Uterine smooth muscle cell (primary cell): ENCODE results near the gene ISCU. TPM values are rescaled to one million over a fixed set of nuclear protein-coding genes. Genes with fewer than 3 reads are reported as not detected.

Experiments used
- total RNA-seq: library from RNA; depleted of rRNA; stranded (reverse); fragments of >200 nt; gene quantifications from 2 replicates; pipeline ENCODE4 v1.2.3, GENCODE V29; 2014

The ISCU gene
- 99.9 and 154 TPM in 2 replicates for total RNA-seq

DNA sequence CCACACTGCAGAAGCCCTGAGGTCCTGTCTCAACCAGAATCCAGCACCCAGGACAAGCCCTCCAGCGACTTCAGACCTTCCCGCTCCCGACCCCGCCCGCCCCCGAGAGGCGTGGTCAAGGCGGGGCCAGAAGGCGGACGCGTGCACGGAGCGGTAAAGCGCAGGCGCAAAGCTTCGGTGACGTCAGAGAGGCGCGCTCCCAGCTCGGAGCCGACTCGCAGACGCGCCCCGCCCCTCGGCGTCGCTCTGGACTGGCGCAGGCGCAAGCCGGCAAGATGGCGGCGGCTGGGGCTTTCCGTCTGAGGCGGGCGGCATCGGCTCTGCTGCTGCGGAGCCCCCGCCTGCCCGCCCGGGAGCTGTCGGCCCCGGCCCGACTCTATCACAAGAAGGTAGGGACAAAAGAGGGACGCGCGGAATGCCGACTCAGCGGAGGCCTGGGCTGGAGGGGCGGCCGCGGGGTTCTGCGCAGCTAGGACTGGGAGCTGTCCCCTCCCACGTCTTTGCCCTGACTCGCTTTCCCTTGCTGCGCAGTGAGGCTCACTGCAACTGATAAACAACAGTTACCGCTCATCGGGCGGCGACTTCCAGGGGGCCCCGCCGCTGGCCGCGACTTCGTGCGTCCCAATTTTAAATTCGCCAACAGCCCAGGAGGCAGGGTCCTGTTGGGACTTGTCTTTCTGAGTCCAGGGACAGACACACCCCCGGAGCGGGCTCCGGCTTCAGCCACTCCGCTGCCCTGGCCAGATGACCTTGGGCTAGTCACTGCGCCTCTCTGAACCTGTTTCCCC, at the start of gene ISCU:
ISCU (plus strand) TSS at position 249 of the 788 bp plus-strand sequence; CDS start at position 276, 27 bp downstream.

DNA sequence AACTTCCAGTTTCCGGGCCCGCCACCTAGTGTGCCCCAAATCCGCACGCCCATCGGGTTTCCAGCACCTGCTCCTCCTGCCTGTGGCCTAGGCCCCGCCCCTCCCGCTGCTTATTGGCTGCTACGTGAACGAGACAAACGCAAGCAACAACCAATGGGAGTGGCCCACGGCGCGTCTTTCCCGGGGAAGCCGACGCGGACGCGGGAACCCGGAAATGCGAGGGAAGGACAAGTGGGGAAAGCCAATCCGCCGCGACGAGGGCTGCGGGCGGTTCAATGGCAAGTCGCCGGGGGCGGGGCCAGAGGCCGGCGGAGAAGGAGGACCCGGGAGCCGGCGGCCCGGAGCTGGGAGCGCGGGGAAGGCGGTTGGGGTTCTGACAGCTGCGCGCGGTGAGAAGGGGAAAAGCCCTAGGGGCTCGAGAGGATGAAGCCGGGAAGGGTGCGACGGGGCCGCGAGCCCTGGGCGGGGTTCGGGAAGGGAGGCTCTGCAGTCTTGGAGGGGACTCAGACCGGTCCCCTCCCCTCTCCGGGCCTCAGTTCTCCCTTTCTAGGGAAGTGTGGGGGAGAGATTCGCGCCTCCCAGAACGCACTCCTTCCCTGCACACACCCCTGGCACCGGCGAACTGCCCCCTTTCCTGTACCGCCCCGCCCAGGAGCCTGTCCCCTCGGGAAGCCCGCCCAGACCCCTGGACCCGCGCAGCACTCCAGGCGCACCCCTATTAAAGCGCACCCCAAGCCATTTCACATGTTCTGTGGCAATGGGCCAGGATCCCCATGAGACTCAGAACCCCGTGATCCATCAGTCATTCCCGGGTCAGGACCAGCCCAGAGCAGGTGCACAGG, 47.2 kb upstream of the ISCU start, which contains the start of gene FICD:
FICD (plus strand) TSS at position 305 of the 842 bp plus-strand sequence. CDS start 1,696 bp downstream, outside the sequence.

DNA sequence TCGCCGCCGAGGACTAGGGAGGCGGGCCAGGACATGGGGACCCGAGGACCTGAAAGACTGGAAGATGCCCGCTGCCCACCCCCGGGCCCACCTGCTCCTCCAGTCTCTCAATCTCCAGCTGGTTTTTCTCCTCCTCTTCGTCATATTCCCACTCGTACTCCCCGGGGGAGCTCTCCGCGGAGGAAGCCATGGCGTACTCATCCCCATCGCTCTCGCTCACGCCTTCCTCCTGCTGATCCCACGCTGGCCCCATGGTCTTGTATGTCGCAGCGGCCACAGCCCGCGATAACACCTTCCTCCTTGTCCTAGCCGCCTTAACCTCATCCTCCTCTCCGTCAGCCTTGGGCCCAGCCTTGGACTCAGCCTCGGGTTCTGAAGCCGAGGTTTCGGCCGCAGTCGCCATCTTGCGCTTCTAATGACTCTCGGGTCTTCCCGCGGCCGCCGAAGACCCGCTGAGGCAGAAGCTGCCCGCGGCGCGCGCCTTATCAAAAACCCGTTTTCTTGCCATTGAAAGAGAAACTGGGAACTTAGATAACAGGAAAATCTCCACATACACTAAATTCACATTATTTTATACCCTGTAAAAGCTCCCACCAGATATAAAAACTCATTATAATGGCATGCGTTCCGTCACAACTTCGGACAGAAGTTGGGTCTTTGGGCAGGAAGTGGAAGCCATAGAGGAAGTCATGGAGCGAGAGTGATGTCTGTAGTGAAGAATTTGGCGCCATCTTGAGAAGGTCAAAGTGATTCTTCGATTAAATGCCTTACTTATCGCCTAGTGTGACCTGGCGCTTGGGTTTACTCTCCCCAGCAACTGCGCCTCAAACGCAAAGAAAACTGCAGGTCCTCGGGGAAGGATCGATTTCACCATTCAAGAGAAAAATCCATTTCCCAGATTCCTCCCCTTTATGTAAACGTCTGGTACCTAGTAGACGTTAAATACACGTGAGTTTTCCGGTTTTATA, 1.4 kb upstream of the ISCU start, which contains the start of gene SART3:
SART3 (minus strand) TSS at position 422 of the 968 bp plus-strand sequence; CDS start at position 403, 19 bp downstream.

DNA sequence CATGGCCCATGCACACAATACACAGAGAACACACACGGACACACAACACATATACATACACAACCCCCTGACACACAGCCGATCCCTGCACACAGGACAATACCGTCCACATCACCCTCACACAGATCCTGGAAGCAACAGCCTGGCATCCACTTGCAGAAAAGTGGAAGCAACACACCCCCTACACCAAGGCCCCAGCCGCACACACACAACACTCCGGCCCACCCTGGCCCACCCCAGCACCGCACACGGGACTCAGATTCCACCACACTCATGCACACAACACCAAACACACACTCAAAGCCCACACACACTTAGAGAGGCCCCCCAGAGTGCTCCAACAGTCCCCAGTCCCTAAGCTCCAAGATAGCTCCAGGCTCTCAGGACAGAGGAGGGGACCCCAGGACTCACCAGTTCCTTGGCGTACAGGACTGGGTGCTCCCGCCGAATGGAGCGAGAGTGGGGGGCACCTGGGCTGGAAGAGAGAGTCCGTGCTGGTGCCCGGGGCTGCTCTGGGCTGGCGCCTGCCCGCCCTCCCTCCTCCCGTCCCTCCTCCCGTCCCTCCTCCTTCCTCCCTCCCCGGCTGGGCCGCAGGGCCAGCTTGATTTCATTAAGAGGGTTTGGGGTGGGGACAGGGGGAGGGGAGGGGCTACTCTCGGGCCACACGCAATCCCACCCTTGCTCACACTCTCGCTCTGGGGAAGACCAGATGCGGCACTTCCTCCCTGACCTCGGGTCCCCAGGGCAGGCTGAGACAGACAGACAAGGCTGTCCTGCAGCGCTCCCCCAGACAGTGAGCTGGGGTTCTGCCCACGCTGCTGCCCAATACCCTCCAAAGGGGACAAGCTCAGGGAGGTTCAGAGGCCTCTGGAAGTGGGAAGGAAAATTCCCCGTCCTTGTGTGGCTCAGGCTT, 35.4 kb downstream of the ISCU start, which contains the start of gene TMEM119:
TMEM119 (minus strand) TSS at position 526 of the 913 bp plus-strand sequence. CDS start 5,701 bp downstream, outside the sequence.

Other genes starting within 250 kb of the ISCU start
- gene CMKLR1, start 223.3 kb upstream of the ISCU start, total RNA-seq = not detected in 2 replicates
- gene FICD, start 47.3 kb upstream of the ISCU start, total RNA-seq = 14.4 and 50.6 TPM in 2 replicates
- 75.6 and 78.4 TPM in 2 replicates for gene SART3, start 1.4 kb upstream of the ISCU start, total RNA-seq
- 61.6 and 95.1 TPM in 2 replicates for gene TMEM119, start 35.5 kb downstream of the ISCU start, total RNA-seq
- gene SELPLG, start 71.3 kb downstream of the ISCU start, total RNA-seq = 0.55 and 1.00 TPM in 2 replicates
- 309 and 489 TPM in 2 replicates for gene CORO1C, start 168.9 kb downstream of the ISCU start, total RNA-seq